ENCODE data around the gene INSYN2A. TPM values are rescaled to one million over a fixed set of nuclear protein-coding genes. Genes with fewer than 3 reads are reported as not detected.

INSYN2A gene
- polyA plus RNA-seq, 1 donor from 2014 or later, result 4.2 TPM

DNA sequence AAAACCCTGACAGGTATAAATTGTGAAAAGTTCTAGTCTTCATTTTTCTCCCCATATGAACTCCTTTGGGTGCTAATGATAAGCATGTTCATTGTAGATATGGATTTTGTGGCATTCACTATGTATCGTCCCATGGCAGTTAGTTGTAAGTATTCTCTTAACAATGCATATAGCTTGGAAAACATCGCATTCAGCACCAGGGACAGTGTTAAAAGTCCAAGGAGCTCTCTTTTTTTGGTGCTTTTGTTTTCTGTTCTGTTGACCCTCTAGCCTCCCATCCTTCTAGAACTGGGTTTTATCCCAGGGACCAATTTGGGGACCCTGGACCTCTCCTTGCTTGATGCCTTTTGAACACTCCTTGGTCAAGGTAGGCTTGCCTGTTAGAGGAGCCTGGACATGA, 37.7 kb downstream of the INSYN2A start:
- Histone ChIP-seq H3K9me2 (ENCODE audit: insufficient read depth, low read length) (no peaks in the 10 kb centered on the region), H3F3A (ENCODE audit: insufficient read depth, low read length, poor library complexity, severe bottlenecking) (no peaks in the 10 kb centered on the region)

DNA sequence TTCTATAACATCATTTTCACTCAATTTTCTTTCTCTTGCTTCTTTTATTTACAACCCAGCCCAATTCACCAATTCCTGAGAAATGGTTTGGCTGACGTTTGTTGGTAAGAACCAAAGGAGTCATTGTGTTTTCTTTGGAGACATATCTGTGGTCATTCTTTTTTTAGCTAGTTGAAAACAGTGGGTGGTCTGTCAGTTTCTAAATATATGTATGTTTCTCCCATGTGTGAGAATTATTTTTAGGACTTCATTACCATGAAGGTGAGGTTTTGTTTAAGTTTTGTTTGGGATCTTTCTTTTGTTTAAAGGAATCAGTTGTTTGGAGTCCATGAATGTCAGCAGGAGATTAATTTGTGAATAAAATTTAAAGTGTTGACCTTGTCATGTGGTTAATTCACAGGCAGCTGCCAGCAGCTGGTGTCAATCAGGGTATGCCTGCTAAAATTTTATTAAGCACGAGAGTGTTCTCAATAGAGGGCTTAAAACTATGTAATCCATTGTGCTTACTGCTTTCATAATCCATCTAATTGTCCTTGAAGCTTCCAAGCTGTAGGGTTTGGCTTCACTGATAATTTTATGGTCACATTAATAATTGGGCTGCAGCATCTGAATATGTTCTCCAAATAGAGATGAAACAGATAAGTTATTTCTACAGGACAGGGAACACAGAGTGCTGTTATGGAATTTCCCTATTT, 38.7 kb downstream of the INSYN2A start:
- Histone ChIP-seq H3K4me2 (ENCODE audit: low read length) (no peak overlapping the region), H4K20me1 (ENCODE audit: insufficient read depth) (no peaks in the 10 kb centered on the region), H3K9ac (ENCODE audit: low read length) (no peak overlapping the region), H3K27me3 (ENCODE audit: insufficient read depth, low read depth, low read length) (no peaks in the 10 kb centered on the region), H3K36me3 (ENCODE audit: insufficient read depth, low read length) (no peaks in the 10 kb centered on the region), H3K79me2 (replicated peaks; ENCODE audit: insufficient read depth, low read length) (no peaks in the 10 kb centered on the region), H3F3A (ENCODE audit: insufficient read depth, low read length, poor library complexity, severe bottlenecking) (no peaks in the 10 kb centered on the region), H3K9me2 (ENCODE audit: insufficient read depth, low read length) (no peaks in the 10 kb centered on the region), H3K9me3 (ENCODE audit: low read length) (no peaks in the 10 kb centered on the region), H2AFZ (ENCODE audit: low read depth, low read length) (no peak overlapping the region), H3K4me3 (ENCODE audit: low read length) (no peak overlapping the region), H3K27ac (ENCODE audit: low read length) (no peak overlapping the region)
- TF ChIP-seq POLR2AphosphoS5 (IDR thresholded peaks at IDR 0.05) (no peak), RAD21 (conservative IDR thresholded peaks at IDR 0.05) (no peak), TAF1 (IDR thresholded peaks at IDR 0.05; ENCODE audit: low read depth) (no peak), MXI1 (conservative IDR thresholded peaks at IDR 0.05; ENCODE audit: poor library complexity, severe bottlenecking) (no peak), SMC3 (conservative IDR thresholded peaks at IDR 0.05; ENCODE audit: poor library complexity) (no peak), EP300 (conservative IDR thresholded peaks at IDR 0.05; ENCODE audit: poor library complexity, severe bottlenecking) (no peak), EZH2 (IDR thresholded peaks at IDR 0.05; ENCODE audit: borderline replicate concordance, insufficient read depth, low read length, poor library complexity, severe bottlenecking) (no peak)
- TF ChIP-seq, protein P1, sequence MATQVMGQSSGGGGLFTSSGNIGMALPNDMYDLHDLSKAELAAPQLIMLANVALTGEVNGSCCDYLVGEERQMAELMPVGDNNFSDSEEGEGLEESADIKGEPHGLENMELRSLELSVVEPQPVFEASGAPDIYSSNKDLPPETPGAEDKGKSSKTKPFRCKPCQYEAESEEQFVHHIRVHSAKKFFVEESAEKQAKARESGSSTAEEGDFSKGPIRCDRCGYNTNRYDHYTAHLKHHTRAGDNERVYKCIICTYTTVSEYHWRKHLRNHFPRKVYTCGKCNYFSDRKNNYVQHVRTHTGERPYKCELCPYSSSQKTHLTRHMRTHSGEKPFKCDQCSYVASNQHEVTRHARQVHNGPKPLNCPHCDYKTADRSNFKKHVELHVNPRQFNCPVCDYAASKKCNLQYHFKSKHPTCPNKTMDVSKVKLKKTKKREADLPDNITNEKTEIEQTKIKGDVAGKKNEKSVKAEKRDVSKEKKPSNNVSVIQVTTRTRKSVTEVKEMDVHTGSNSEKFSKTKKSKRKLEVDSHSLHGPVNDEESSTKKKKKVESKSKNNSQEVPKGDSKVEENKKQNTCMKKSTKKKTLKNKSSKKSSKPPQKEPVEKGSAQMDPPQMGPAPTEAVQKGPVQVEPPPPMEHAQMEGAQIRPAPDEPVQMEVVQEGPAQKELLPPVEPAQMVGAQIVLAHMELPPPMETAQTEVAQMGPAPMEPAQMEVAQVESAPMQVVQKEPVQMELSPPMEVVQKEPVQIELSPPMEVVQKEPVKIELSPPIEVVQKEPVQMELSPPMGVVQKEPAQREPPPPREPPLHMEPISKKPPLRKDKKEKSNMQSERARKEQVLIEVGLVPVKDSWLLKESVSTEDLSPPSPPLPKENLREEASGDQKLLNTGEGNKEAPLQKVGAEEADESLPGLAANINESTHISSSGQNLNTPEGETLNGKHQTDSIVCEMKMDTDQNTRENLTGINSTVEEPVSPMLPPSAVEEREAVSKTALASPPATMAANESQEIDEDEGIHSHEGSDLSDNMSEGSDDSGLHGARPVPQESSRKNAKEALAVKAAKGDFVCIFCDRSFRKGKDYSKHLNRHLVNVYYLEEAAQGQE (IDR thresholded peaks at IDR 0.05; ENCODE audit: borderline replicate concordance), result no peak
- TF ChIP-seq, protein P2, sequence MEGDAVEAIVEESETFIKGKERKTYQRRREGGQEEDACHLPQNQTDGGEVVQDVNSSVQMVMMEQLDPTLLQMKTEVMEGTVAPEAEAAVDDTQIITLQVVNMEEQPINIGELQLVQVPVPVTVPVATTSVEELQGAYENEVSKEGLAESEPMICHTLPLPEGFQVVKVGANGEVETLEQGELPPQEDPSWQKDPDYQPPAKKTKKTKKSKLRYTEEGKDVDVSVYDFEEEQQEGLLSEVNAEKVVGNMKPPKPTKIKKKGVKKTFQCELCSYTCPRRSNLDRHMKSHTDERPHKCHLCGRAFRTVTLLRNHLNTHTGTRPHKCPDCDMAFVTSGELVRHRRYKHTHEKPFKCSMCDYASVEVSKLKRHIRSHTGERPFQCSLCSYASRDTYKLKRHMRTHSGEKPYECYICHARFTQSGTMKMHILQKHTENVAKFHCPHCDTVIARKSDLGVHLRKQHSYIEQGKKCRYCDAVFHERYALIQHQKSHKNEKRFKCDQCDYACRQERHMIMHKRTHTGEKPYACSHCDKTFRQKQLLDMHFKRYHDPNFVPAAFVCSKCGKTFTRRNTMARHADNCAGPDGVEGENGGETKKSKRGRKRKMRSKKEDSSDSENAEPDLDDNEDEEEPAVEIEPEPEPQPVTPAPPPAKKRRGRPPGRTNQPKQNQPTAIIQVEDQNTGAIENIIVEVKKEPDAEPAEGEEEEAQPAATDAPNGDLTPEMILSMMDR (IDR thresholded peaks at IDR 0.05; ENCODE audit: poor library complexity, severe bottlenecking), result no peak

More for the DNA sequence above, 37.7 kb downstream of the INSYN2A start:
- Histone ChIP-seq H3K36me3 (ENCODE audit: insufficient read depth, low read length) (no peaks in the 10 kb centered on the region), H3K27me3 (ENCODE audit: insufficient read depth, low read depth, low read length) (no peaks in the 10 kb centered on the region), H4K20me1 (ENCODE audit: insufficient read depth) (no peaks in the 10 kb centered on the region), H3K9me3 (ENCODE audit: low read length) (no peaks in the 10 kb centered on the region), H3K9ac (ENCODE audit: low read length) (no peak overlapping the region), H2AFZ (ENCODE audit: low read depth, low read length) (no peak overlapping the region), H3K4me2 (ENCODE audit: low read length) (no peak overlapping the region), H3K27ac (ENCODE audit: low read length) (no peak overlapping the region), H3K79me2 (replicated peaks; ENCODE audit: insufficient read depth, low read length) (no peaks in the 10 kb centered on the region), H3K4me3 (ENCODE audit: low read length) (no peak overlapping the region)
- TF ChIP-seq EZH2 (IDR thresholded peaks at IDR 0.05; ENCODE audit: borderline replicate concordance, insufficient read depth, low read length, poor library complexity, severe bottlenecking) (no peak), SMC3 (conservative IDR thresholded peaks at IDR 0.05; ENCODE audit: poor library complexity) (no peak), EP300 (conservative IDR thresholded peaks at IDR 0.05; ENCODE audit: poor library complexity, severe bottlenecking) (no peak), MXI1 (conservative IDR thresholded peaks at IDR 0.05; ENCODE audit: poor library complexity, severe bottlenecking) (no peak), RAD21 (conservative IDR thresholded peaks at IDR 0.05) (no peak), TAF1 (IDR thresholded peaks at IDR 0.05; ENCODE audit: low read depth) (no peak), POLR2AphosphoS5 (IDR thresholded peaks at IDR 0.05) (no peak)
- TF ChIP-seq, protein P1 (IDR thresholded peaks at IDR 0.05; ENCODE audit: borderline replicate concordance), result no peak
- TF ChIP-seq, protein P2 (IDR thresholded peaks at IDR 0.05; ENCODE audit: poor library complexity, severe bottlenecking), result no peak

Measured in neural cell (in vitro differentiated cells).